Esophagus muscularis mucosa (tissue), 4 donors: ENCODE results near the gene FOXN1. TPM values are rescaled to one million over a fixed set of nuclear protein-coding genes. Genes with fewer than 3 reads are reported as not detected.

ENCODE experiments used
- DNase-seq: peaks from one replicate; pipeline ENCODE4 v3.0.0-alpha.2; 2017; ENCODE audit errors: extremely low spot score
- H3K27ac ChIP-seq, 4 donors: fragments of 200-600 bp; sonication (generic); replicated peaks in 1 of 4; 1 replicate in 3 of 4; 2 replicates in 1 of 4; pipeline ENCODE4 v1.5.1; 2016 to 2019; ENCODE audit warnings: mild to moderate bottlenecking in 1 of 4
- H3K27me3 ChIP-seq, 4 donors: fragments of 200-600 bp; sonication (generic); one replicate each; pipeline versions ENCODE4 v1.5.1 to v1.6.0; 2016 to 2019
- H3K36me3 ChIP-seq, 4 donors: fragments of 200-600 bp; sonication (generic); one replicate each; pipeline ENCODE4 v1.5.1; 2016 to 2019
- H3K4me1 ChIP-seq, 4 donors: fragments of 200-600 bp; sonication (generic); one replicate each; pipeline ENCODE4 v1.5.1; 2016 to 2019
- H3K4me3 ChIP-seq, 4 donors: fragments of 200-600 bp; sonication (generic); 1 replicate in 2 of 4; 2 replicates in 2 of 4; pipeline ENCODE4 v1.5.1; 2016 to 2019; ENCODE audit warnings: mild to moderate bottlenecking in 4 of 4, moderate library complexity in 1 of 4
- H3K9me3 ChIP-seq, 4 donors: fragments of 200-600 bp; sonication (generic); 1 replicate in 3 of 4; 2 replicates in 1 of 4; pipeline ENCODE4 v1.5.1; 2016 to 2019
- EP300 ChIP-seq: sonication (generic); formaldehyde crosslinking; IDR thresholded peaks from one replicate; pipeline ENCODE4 v1.6.1; 2017; ENCODE audit warnings: antibody characterized with exemption
- POLR2A ChIP-seq: fragments of 450-650 bp; IDR thresholded peaks from one replicate; pipeline ENCODE4 v1.6.1; 2017; ENCODE audit warnings: antibody characterized with exemption, moderate library complexity, mild to moderate bottlenecking, low read depth
- POLR2AphosphoS5 ChIP-seq, 2 donors: sonication (generic); formaldehyde crosslinking; IDR thresholded peaks; one replicate each; pipeline ENCODE4 v1.6.1; 2017; ENCODE audit warnings: antibody characterized with exemption in 2 of 2
- WGBS: methylation state at CpG from one replicate; pipeline ENCODE4 v1.1.5; 2018; 5-methylcytosine and 5-hydroxymethylcytosine counted together
- intact Hi-C: fragments of 100-400 bp; cut with DNase I; formaldehyde crosslinking; loops from one replicate; pipeline ENCODE4 v1.15.1; 2023
- total RNA-seq, 4 donors: library from RNA; depleted of rRNA; stranded (reverse); fragments of >200 nt; gene quantifications; one replicate each; pipeline versions ENCODE4 v1.1.0 to v1.2.1, GENCODE V29; 2016
- TF ChIP-seq, protein P1 (sequence below), 3 experiments: fragments of 200-600 bp in 2 of 3; fragments of 450-650 bp in 1 of 3; sonication (generic) in 2 of 3; IDR thresholded peaks; one replicate each; pipeline ENCODE4 v1.5.1; 2017 to 2019; ENCODE audit warnings: antibody characterized with exemption in 3 of 3, mild to moderate bottlenecking in 2 of 3, moderate library complexity in 1 of 3

Gene FOXN1
- total RNA-seq, 4 donors from 2014 or later, result not detected

DNA sequence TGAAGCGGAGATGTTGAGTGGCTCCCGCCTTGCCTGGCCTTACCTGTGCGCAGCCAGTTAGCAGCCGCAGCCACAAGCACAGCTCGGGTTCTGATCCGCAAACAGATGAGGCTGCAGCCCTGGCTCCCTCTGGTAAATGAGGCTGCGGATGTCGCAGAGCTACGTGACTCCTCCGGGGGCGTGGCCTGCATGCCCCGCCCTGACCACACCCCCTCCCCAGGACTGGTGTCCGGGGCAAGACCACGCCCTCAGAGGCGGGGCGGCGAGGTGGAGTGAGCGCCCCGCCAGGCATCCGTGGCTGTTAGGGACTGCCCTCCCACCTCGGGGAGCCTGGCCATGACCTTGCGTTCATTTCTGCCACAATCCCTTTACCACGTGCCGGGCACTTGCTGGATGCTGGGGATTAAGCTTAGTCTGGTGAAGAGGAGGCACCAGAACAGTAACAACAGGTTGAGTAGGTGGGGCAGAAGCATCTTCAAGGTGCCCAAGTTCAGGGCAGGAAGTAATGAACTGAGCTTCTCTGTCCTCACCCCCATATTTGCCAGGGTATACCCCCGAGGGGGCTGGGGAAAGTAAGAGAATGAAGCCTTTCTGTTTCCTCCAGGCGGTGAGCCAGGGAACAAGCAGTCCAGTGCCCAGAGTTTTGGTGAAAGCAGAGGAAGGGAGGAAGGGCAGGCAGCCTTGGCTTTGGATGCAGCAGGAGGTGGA is 70.8 kb downstream of the FOXN1 start, which contains the start of gene ALDOC:
Gene ALDOC (minus strand): TSS at position 138 of the 708 bp plus-strand sequence. CDS start 1,363 bp downstream, outside the sequence.
- peaks cover 21 to 31% (median 30%) of the 10 kb centered on the region in 4 donors for H3K4me1 ChIP-seq
- peaks cover 0 to 11% (median 2%) of the 10 kb centered on the region in 4 donors for H3K36me3 ChIP-seq
- WGBS, result 67% methylated on average over 2 of the region's 26 CpGs
- peak within 1 kb of the TSS; percentile 40 to 53 (median 44) for H3K4me3 ChIP-seq
- no peaks in the 10 kb centered on the region for H3K9me3 ChIP-seq
- TF ChIP-seq POLR2AphosphoS5 (IDR thresholded peaks at IDR 0.05), result peak; percentile 97
- peak; percentile 33 for TF ChIP-seq POLR2A
- no peak for TF ChIP-seq EP300
- DNase-seq, result peak; percentile 98
- peak within 1 kb of the TSS in 3 of 4 donors; percentile 52 to 61 (median 60) for H3K27ac ChIP-seq
- no peaks in the 10 kb centered on the region for H3K27me3 ChIP-seq
- intact Hi-C loops, result no loop called here

DNA sequence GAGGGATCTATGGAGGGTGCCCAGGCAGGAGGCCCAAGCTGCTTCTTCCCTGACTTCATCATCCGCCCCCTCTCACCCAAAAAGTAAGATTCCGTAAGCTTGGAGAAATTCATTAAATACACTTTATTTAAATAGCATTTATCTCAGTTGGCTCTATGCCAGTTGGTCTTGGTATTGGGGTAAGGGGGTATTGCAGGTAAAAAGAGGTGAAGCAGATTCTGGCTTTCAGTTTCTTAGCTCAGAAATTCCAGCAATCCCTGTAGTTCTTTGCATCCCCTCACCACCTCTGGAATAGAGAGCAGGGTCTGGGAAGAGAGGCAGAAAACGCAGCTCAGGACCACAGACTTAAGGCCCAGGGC is 71.3 kb downstream of the FOXN1 start:
- Histone ChIP-seq H3K27ac (peak overlapping the region in 3 of 4 donors; percentile 52 to 61 (median 60)), H3K9me3 (no peaks in the 10 kb centered on the region), H3K27me3 (no peaks in the 10 kb centered on the region), H3K4me1 (peaks cover 16 to 26% (median 25%) of the 10 kb centered on the region in 4 donors), H3K36me3 (peaks cover 0 to 11% (median 2%) of the 10 kb centered on the region in 4 donors), H3K4me3 (peak overlapping the region in 3 of 4 donors; percentile 40 to 53 (median 43))
- TF ChIP-seq, protein P1, sequence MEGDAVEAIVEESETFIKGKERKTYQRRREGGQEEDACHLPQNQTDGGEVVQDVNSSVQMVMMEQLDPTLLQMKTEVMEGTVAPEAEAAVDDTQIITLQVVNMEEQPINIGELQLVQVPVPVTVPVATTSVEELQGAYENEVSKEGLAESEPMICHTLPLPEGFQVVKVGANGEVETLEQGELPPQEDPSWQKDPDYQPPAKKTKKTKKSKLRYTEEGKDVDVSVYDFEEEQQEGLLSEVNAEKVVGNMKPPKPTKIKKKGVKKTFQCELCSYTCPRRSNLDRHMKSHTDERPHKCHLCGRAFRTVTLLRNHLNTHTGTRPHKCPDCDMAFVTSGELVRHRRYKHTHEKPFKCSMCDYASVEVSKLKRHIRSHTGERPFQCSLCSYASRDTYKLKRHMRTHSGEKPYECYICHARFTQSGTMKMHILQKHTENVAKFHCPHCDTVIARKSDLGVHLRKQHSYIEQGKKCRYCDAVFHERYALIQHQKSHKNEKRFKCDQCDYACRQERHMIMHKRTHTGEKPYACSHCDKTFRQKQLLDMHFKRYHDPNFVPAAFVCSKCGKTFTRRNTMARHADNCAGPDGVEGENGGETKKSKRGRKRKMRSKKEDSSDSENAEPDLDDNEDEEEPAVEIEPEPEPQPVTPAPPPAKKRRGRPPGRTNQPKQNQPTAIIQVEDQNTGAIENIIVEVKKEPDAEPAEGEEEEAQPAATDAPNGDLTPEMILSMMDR (IDR thresholded peaks at IDR 0.05), result no peak
- TF ChIP-seq POLR2AphosphoS5 (IDR thresholded peaks at IDR 0.05) (no peak), EP300 (no peak), POLR2A (no peak)
- intact Hi-C loops, result no loop called here
- no peak for DNase-seq
- 81% methylated on average over 3 of the region's 3 CpGs for WGBS

DNA sequence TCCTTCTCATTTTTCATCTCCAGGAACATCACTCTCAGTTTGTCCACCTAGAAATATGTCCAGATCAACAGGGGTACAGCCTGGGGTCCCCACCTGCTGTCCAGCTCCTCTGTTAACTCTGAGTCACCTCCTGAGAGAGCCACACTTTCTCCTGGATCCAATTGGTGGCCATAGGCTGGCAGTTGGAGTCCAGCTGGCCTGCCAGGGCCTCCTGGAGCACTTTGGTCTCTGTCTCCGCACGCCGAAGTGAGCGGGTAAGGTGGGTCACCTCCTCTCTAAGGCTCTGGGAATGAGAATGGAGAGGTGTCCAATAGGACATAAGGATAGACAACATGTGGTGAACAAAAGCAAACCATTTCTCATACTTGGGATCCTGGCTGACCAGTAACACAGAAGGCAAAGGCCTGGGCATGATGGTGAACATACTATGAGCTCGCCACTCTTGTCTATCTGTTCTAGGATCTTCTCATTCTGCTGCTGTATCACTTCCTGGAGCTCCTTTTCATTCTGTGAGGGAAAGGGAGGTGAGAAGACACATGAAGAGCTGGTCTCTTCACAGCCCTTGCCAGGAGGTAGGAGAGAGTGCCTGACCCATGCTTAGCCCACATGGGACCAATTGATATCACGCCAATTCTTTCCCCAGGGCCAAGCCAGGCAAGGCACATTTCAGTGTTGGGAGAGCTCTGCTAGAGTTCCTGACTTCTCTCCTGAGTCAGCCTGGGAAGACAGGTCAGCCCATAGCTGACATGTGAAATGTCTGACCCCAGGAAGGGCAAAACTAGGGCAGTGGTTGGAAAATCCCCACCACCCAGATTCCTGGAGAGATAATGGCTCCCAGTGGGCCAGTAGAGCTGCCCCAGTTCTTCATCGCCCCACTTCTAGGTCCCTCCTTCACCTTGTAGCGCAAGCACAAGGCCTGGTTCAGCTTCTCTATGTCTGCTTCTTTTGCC is 72.4 kb downstream of the FOXN1 start:
- no peak for DNase-seq
- no peak overlapping the region for H3K4me3 ChIP-seq
- H3K4me1 ChIP-seq, result peaks cover 12 to 22% (median 20%) of the 10 kb centered on the region in 4 donors
- no peaks in the 10 kb centered on the region for H3K9me3 ChIP-seq
- no peak for TF ChIP-seq EP300
- no peak for TF ChIP-seq POLR2AphosphoS5 (IDR thresholded peaks at IDR 0.05)
- TF ChIP-seq, protein P1 (IDR thresholded peaks at IDR 0.05), result no peak
- no peaks in the 10 kb centered on the region for H3K27me3 ChIP-seq
- no peak overlapping the region for H3K27ac ChIP-seq
- intact Hi-C loops, result no loop called here
- peaks cover 0 to 13% (median 2%) of the 10 kb centered on the region in 4 donors for H3K36me3 ChIP-seq
- WGBS, result 98% methylated on average over 8 of the region's 8 CpGs

DNA sequence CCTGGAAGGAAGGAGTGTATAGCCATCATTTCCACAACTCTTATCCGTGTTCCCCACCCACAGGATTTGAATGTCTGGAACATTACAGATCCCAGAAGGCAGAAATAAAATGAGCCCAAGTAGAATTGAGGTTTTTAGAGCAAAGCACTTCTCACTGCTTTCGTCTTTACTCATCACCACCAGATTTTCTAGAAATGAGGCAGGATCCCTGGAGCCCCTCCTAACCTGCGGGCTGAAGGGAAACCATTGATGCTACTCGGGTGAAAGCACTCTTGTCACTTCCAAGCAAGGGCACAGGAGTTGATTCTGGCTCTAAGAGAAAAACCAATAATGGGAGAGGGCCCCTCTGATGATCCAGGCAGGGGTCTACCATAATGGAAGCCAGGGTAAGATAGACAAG is 73.4 kb downstream of the FOXN1 start:
- WGBS, result 95% methylated on average over 4 of the region's 4 CpGs
- Histone ChIP-seq H3K27ac (no peak overlapping the region), H3K9me3 (no peaks in the 10 kb centered on the region), H3K4me1 (peaks cover 12 to 22% (median 20%) of the 10 kb centered on the region in 4 donors), H3K4me3 (no peak overlapping the region), H3K36me3 (peaks cover 0 to 23% (median 0%) of the 10 kb centered on the region in 4 donors), H3K27me3 (no peaks in the 10 kb centered on the region)
- intact Hi-C loops, result no loop called here
- TF ChIP-seq POLR2AphosphoS5 (IDR thresholded peaks at IDR 0.05) (no peak), EP300 (no peak), POLR2A (no peak)
- TF ChIP-seq, protein P1 (IDR thresholded peaks at IDR 0.05), result no peak
- no peak for DNase-seq

DNA sequence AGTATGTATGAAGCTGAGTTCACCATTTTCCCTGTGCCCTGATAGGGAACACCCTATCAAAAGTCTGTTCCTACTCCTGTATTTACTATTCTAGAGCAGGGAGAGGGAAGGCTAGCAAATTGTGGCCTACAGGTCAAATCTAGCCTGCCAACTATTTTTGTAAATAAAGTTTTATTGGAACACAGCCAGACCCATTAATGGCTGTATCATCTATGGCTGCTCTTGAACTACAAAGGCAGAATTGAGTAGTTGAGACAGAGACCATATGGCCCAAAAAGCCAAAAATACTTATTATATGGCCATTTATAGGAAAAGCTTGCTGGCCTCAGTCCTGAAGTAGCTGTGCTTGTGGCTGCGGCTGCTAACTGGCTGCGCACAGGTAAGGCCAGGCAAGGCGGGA is 74.8 kb downstream of the FOXN1 start:
- WGBS, result 100% methylated on average over 3 of the region's 3 CpGs
- H3K9me3 ChIP-seq, result no peaks in the 10 kb centered on the region
- intact Hi-C loops, result no loop called here
- H3K36me3 ChIP-seq, result peaks cover 0 to 34% (median 0%) of the 10 kb centered on the region in 4 donors
- no peak overlapping the region for H3K4me3 ChIP-seq
- DNase-seq, result no peak
- no peak overlapping the region for H3K27ac ChIP-seq
- peaks cover 9 to 14% (median 11%) of the 10 kb centered on the region in 4 donors for H3K4me1 ChIP-seq
- TF ChIP-seq POLR2A (no peak), POLR2AphosphoS5 (IDR thresholded peaks at IDR 0.05) (no peak), EP300 (no peak)
- TF ChIP-seq, protein P1 (IDR thresholded peaks at IDR 0.05), result no peak
- H3K27me3 ChIP-seq, result no peaks in the 10 kb centered on the region
